Transverse colon (tissue), 4 donors: ENCODE data around the gene RAP1GDS1. TPM values are rescaled to one million over a fixed set of nuclear protein-coding genes. Genes with fewer than 3 reads are reported as not detected.
"Not testable (repeated sequence)": the region's sequence is repeated elsewhere in the genome, so short reads cannot be mapped to it uniquely, and the experiment has no call there.

Experiments
- DNase-seq: peaks from one replicate; pipeline ENCODE4 v3.0.0-alpha.2; 2019
- H3K27ac ChIP-seq, 4 donors: fragments of 200-600 bp; sonication (generic); 2 replicates each; pipeline ENCODE4 v1.5.1; 2016 to 2018; ENCODE audit warnings: inconsistent platforms in 4 of 4
- H3K27me3 ChIP-seq: fragments of 200-600 bp; sonication (generic); 2 replicates; pipeline ENCODE4 v1.5.1; 2017; ENCODE audit warnings: inconsistent platforms
- H3K36me3 ChIP-seq, 4 donors: fragments of 200-600 bp; sonication (generic); 2 replicates each; pipeline ENCODE4 v1.5.1; 2017 to 2019; ENCODE audit warnings: inconsistent platforms in 4 of 4
- H3K4me1 ChIP-seq, 4 donors: fragments of 200-600 bp; sonication (generic); 2 replicates each; pipeline ENCODE4 v1.5.1; 2017 to 2020; ENCODE audit warnings: inconsistent platforms in 4 of 4
- H3K4me3 ChIP-seq, 4 donors: fragments of 200-600 bp; sonication (generic); 1 replicate in 1 of 4; 2 replicates in 3 of 4; pipeline versions ENCODE4 v1.5.1 to v1.6.1; 2017 to 2019; ENCODE audit warnings: inconsistent platforms in 4 of 4
- H3K9me3 ChIP-seq, 2 donors: fragments of 200-600 bp; sonication (generic); 2 replicates each; pipeline ENCODE4 v1.5.1; 2017 to 2019; ENCODE audit warnings: inconsistent platforms in 2 of 2
- CTCF ChIP-seq, 5 experiments: fragments of 200-600 bp in 3 of 5; fragments of 450-650 bp in 2 of 5; sonication (generic) in 3 of 5; IDR thresholded peaks; 1 replicate in 2 of 5; 2 replicates in 3 of 5; pipeline ENCODE4 v1.5.1; 2016 to 2017; ENCODE audit warnings: antibody characterized with exemption in 5 of 5, inconsistent platforms in 3 of 5, mild to moderate bottlenecking in 2 of 5, moderate library complexity in 1 of 5
- EP300 ChIP-seq: sonication (generic); formaldehyde crosslinking; IDR thresholded peaks from one replicate; pipeline ENCODE4 v1.6.1; 2017; ENCODE audit warnings: antibody characterized with exemption, low read depth
- POLR2A ChIP-seq: fragments of 450-650 bp; IDR thresholded peaks from one replicate; pipeline ENCODE4 v1.6.1; 2016; ENCODE audit warnings: antibody characterized with exemption, mild to moderate bottlenecking, moderate library complexity
- POLR2AphosphoS5 ChIP-seq, 3 donors: sonication (generic); formaldehyde crosslinking; IDR thresholded peaks; one replicate each; pipeline ENCODE4 v1.6.1; 2016; ENCODE audit warnings: antibody characterized with exemption in 3 of 3
- WGBS, 2 donors: methylation state at CpG; one replicate each; pipeline ENCODE4 v1.1.5; 2018; ENCODE audit warnings: low coverage in 1 of 2; 5-methylcytosine and 5-hydroxymethylcytosine counted together
- in situ Hi-C, 4 donors: fragments of 200-750 bp; cut with MboI; loops; one replicate each; pipeline versions ENCODE4 v1.15.0 to v1.15.1; 2017; ENCODE audit warnings: low sequenced_read_pairs in 3 of 4, low pct_ligation_motif_present in 1 of 4, low pct_unique_long_range_greater_than_20kb in 1 of 4
- intact Hi-C: fragments of 100-400 bp; cut with DNase I; formaldehyde crosslinking; loops from one replicate; pipeline ENCODE4 v1.15.1; 2023; ENCODE audit warnings: low total_unique reads
- total RNA-seq, 4 donors: library from RNA; depleted of rRNA; stranded (reverse); fragments of >200 nt; gene quantifications; one replicate each; pipeline ENCODE4 v1.1.0, GENCODE V29; 2016

The RAP1GDS1 gene
- total RNA-seq, 4 donors from 2014 or later = 6.7 to 44.3 (median 34.2) TPM

GRCh38 chr4:98474408-98474844 is 213.2 kb downstream of the RAP1GDS1 start:
- Histone ChIP-seq H3K4me3 (no peak overlapping the region), H3K4me1 (no peaks in the 10 kb centered on the region), H3K27me3 (no peaks in the 10 kb centered on the region), H3K36me3 (no peaks in the 10 kb centered on the region), H3K9me3 (no peaks in the 10 kb centered on the region), H3K27ac (no peak overlapping the region)
- intact Hi-C loops = no loop called here
- in situ Hi-C loops = loop anchor here in 2 of 4 donors (25.0 kb wide), 3 partner anchors 463 to 588 kb away; partner anchors contain the start of gene EIF4E (in 1 of the 2)
- DNase-seq = no peak
- TF ChIP-seq POLR2A (no peak), EP300 (no peak), POLR2AphosphoS5 (IDR thresholded peaks at IDR 0.05) (no peak), CTCF (IDR thresholded peaks at IDR 0.05) (no peak)
- WGBS, 2 donors = 74 to 89% methylated on average over 3 of the region's 3 CpGs

- intact Hi-C loops = no loop called here
- in situ Hi-C loops = no loop called here
- 85 to 93% methylated on average over 5 to 9 of the region's 9 CpGs for WGBS, 2 donors
- DNase-seq = no peak
- TF ChIP-seq EP300 (no peak), POLR2AphosphoS5 (IDR thresholded peaks at IDR 0.05) (no peak), CTCF (IDR thresholded peaks at IDR 0.05) (no peak), POLR2A (no peak)
- Histone ChIP-seq H3K4me3 (no peak overlapping the region), H3K4me1 (no peaks in the 10 kb centered on the region), H3K9me3 (no peaks in the 10 kb centered on the region), H3K27ac (no peak overlapping the region), H3K27me3 (no peaks in the 10 kb centered on the region), H3K36me3 (no peaks in the 10 kb centered on the region)
Measured at GRCh38 chr4:98476891-98477290, 215.7 kb downstream of the RAP1GDS1 start.

- H3K4me1 ChIP-seq, H3K4me3 ChIP-seq, intact Hi-C loops, DNase-seq, H3K36me3 ChIP-seq, H3K27ac ChIP-seq, H3K9me3 ChIP-seq, H3K27me3 ChIP-seq, in situ Hi-C loops: not testable (repeated sequence)
- 14 to 29% methylated on average over 1 to 2 of the region's 2 CpGs for WGBS, 2 donors
Measured at GRCh38 chr4:98479590-98479989, 218.4 kb downstream of the RAP1GDS1 start.

GRCh38 chr4:98480535-98480934 is 219.4 kb downstream of the RAP1GDS1 start:
- Histone ChIP-seq H3K4me3 (no peak overlapping the region), H3K27me3 (no peaks in the 10 kb centered on the region), H3K36me3 (no peaks in the 10 kb centered on the region), H3K9me3 (no peaks in the 10 kb centered on the region), H3K27ac (no peak overlapping the region), H3K4me1 (no peaks in the 10 kb centered on the region)
- intact Hi-C loops = loop anchor here (10.0 kb wide), 1 partner anchor 174 kb away; the partner anchor contains the start of gene TSPAN5
- WGBS, 2 donors = 83 to 87% methylated on average over 3 to 5 of the region's 5 CpGs
- no peak for DNase-seq
- TF ChIP-seq EP300 (no peak), CTCF (IDR thresholded peaks at IDR 0.05) (no peak), POLR2A (no peak), POLR2AphosphoS5 (IDR thresholded peaks at IDR 0.05) (no peak)
- in situ Hi-C loops = no loop called here

GRCh38 chr4:98481167-98481566 is 220.0 kb downstream of the RAP1GDS1 start:
- intact Hi-C loops = loop anchor here (10.0 kb wide), 1 partner anchor 174 kb away; the partner anchor contains the start of gene TSPAN5
- Histone ChIP-seq H3K27me3 (no peaks in the 10 kb centered on the region), H3K4me3 (no peak overlapping the region), H3K4me1 (no peaks in the 10 kb centered on the region), H3K27ac (no peak overlapping the region), H3K9me3 (no peaks in the 10 kb centered on the region), H3K36me3 (no peaks in the 10 kb centered on the region)
- no peak for TF ChIP-seq POLR2A
- TF ChIP-seq EP300 = no peak
- no peak for TF ChIP-seq CTCF (IDR thresholded peaks at IDR 0.05)
- TF ChIP-seq POLR2AphosphoS5 (IDR thresholded peaks at IDR 0.05) = no peak
- no peak for DNase-seq
- 77 to 89% methylated on average over 3 of the region's 3 CpGs for WGBS, 2 donors
- in situ Hi-C loops = no loop called here
